ENCODE results near the gene ARMC8. TPM values are rescaled to one million over a fixed set of nuclear protein-coding genes. Genes with fewer than 3 reads are reported as not detected.

ARMC8 gene
- total and polyA plus RNA-seq, 2 donors (not counting 1 experiment from before 2014, with no cell fraction given), result 35.3 to 81.1 TPM

DNA sequence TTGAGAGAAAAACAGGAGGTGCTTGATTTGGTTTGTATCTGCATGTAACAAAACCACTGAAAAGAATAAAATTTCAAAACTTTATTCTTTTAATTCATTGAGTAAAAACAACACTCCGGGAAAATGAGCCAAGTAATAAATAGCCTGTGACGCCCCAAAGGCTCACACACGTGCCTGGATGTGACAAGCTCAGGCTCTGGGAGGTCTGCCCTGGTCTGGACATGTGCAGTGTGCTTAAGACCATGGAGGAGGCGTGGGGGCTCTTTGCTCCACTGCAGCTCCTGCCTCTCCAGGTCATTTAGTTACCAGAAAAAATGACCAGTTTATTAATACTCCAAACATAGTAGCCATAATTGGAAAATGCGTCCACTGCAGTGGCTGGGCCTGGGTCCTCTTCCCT lies 151.1 kb downstream of the ARMC8 start:
- Histone ChIP-seq H3K27ac (ENCODE audit: low read length in 2 of 2) (no peak overlapping the region), H3K4me1 (ENCODE audit: control insufficient read depth in 2 of 2, insufficient read depth in 2 of 2, low read length in 2 of 2) (no peaks in the 10 kb centered on the region), H3K4me3 (ENCODE audit: control extremely low read depth in 1 of 5, extremely low read depth in 1 of 5, insufficient read depth in 1 of 5, low read depth in 2 of 5, low read length in 4 of 5) (no peak overlapping the region), H2AFZ (ENCODE audit: insufficient read depth, low read depth, low read length, poor library complexity, severe bottlenecking) (no peak overlapping the region), H3K4me2 (replicated peaks; ENCODE audit: low read depth, low read length, poor library complexity, severe bottlenecking) (no peak overlapping the region), H3K79me2 (ENCODE audit: control insufficient read depth, insufficient read depth, low read length) (no peaks in the 10 kb centered on the region), H3K9me3 (ENCODE audit: control extremely low read depth in 1 of 3, control insufficient read depth in 2 of 3, insufficient read depth in 1 of 3, low read length in 2 of 3) (peaks cover 2 to 11% (median 2%) of the 10 kb centered on the region in 3 donors), H3K9ac (ENCODE audit: low read length) (no peak overlapping the region), H4K20me1 (ENCODE audit: control insufficient read depth, insufficient read depth, low read length, poor library complexity, severe bottlenecking) (no peaks in the 10 kb centered on the region), H3K27me3 (replicated peaks in 1 of 4; ENCODE audit: control extremely low read depth in 1 of 4, control insufficient read depth in 3 of 4, insufficient read depth in 4 of 4, low read length in 3 of 4) (peaks cover 0 to 19% (median 3%) of the 10 kb centered on the region in 4 experiments), H3K36me3 (replicated peaks in 1 of 2; ENCODE audit: control extremely low read depth in 1 of 2, control insufficient read depth in 1 of 2, extremely low read depth in 1 of 2, insufficient read depth in 2 of 2, low read length in 1 of 2) (no peaks in the 10 kb centered on the region)
- DNase-seq (no peak), ATAC-seq (ENCODE audit: low read depth) (no peak)
- peaks cover 56% of the 10 kb centered on the region for H3K27me3 Mint-ChIP-seq
- WGBS (ENCODE audit: insufficient coverage), result 42% methylated on average over 4 of the region's 5 CpGs
- intact Hi-C loops (cut with micrococcal nuclease), result no loop called here
- POLR2A ChIA-PET, result no interaction called here
- H3K4me3 Mint-ChIP-seq, result no peak overlapping the region
- H3K4me1 Mint-ChIP-seq, result no peaks in the 10 kb centered on the region
- H3K27ac Mint-ChIP-seq, result no peak overlapping the region
- no peak for TF ChIP-seq EZH2 (IDR thresholded peaks at IDR 0.05; ENCODE audit: borderline replicate concordance, insufficient read depth, low read depth, low read length, poor library complexity, severe bottlenecking)
- no peak for TF ChIP-seq CTCF (IDR thresholded peaks at IDR 0.05)
- CTCF ChIA-PET, result interaction anchor here (1.0 kb wide), 1 partner anchor 156 kb away, joined by 3 read pairs; no protein-coding TSS in a partner anchor
- peaks cover 4% of the 10 kb centered on the region for H3K9me3 Mint-ChIP-seq (ENCODE audit: insufficient read depth)

GRCh38 chr3:138338811-138339210 lies 151.7 kb downstream of the ARMC8 start:
- Mint-ChIP-seq H3K4me1 (no peaks in the 10 kb centered on the region), H3K4me3 (no peak overlapping the region), H3K27ac (no peak overlapping the region), H3K9me3 (ENCODE audit: insufficient read depth) (peaks cover 4% of the 10 kb centered on the region), H3K27me3 (peaks cover 59% of the 10 kb centered on the region)
- peaks cover 0 to 24% (median 3%) of the 10 kb centered on the region in 4 experiments for H3K27me3 ChIP-seq (replicated peaks in 1 of 4; ENCODE audit: control extremely low read depth in 1 of 4, control insufficient read depth in 3 of 4, insufficient read depth in 4 of 4, low read length in 3 of 4)
- intact Hi-C loops (cut with micrococcal nuclease), result no loop called here
- TF ChIP-seq CTCF (IDR thresholded peaks at IDR 0.05) (no peak), EZH2 (IDR thresholded peaks at IDR 0.05; ENCODE audit: borderline replicate concordance, insufficient read depth, low read depth, low read length, poor library complexity, severe bottlenecking) (no peak)
- WGBS (ENCODE audit: insufficient coverage), result 93% methylated on average over 2 of the region's 5 CpGs
- no peaks in the 10 kb centered on the region for H3K36me3 ChIP-seq (replicated peaks in 1 of 2; ENCODE audit: control extremely low read depth in 1 of 2, control insufficient read depth in 1 of 2, extremely low read depth in 1 of 2, insufficient read depth in 2 of 2, low read length in 1 of 2)
- H3K4me1 ChIP-seq (ENCODE audit: control insufficient read depth in 2 of 2, insufficient read depth in 2 of 2, low read length in 2 of 2), result no peaks in the 10 kb centered on the region
- no peak overlapping the region for H3K4me3 ChIP-seq (ENCODE audit: control extremely low read depth in 1 of 5, extremely low read depth in 1 of 5, insufficient read depth in 1 of 5, low read depth in 2 of 5, low read length in 4 of 5)
- no peaks in the 10 kb centered on the region for H4K20me1 ChIP-seq (ENCODE audit: control insufficient read depth, insufficient read depth, low read length, poor library complexity, severe bottlenecking)
- no peaks in the 10 kb centered on the region for H3K79me2 ChIP-seq (ENCODE audit: control insufficient read depth, insufficient read depth, low read length)
- ATAC-seq (ENCODE audit: low read depth), result no peak
- H3K27ac ChIP-seq (ENCODE audit: low read length in 2 of 2), result no peak overlapping the region
- H3K9ac ChIP-seq (ENCODE audit: low read length), result no peak overlapping the region
- CTCF ChIA-PET, result interaction anchor here (1.0 kb wide), 1 partner anchor 157 kb away, joined by 3 read pairs; no protein-coding TSS in a partner anchor
- H2AFZ ChIP-seq (ENCODE audit: insufficient read depth, low read depth, low read length, poor library complexity, severe bottlenecking), result no peak overlapping the region
- peaks cover 2 to 11% (median 2%) of the 10 kb centered on the region in 3 donors for H3K9me3 ChIP-seq (ENCODE audit: control extremely low read depth in 1 of 3, control insufficient read depth in 2 of 3, insufficient read depth in 1 of 3, low read length in 2 of 3)
- POLR2A ChIA-PET, result no interaction called here
- H3K4me2 ChIP-seq (replicated peaks; ENCODE audit: low read depth, low read length, poor library complexity, severe bottlenecking), result no peak overlapping the region
- DNase-seq, result no peak

All from B cell (primary cell).